Panc1 (cell line): Measurements from ENCODE around the gene AGXT2. TPM values are rescaled to one million over a fixed set of nuclear protein-coding genes. Genes with fewer than 3 reads are reported as not detected.

ENCODE experiments used
- ATAC-seq: fragments of 200-7000 bp; cut with Tn5 transposase; 2 replicates; pipeline ENCODE4 v1.9.1; 2020; ENCODE audit warnings: mild to moderate bottlenecking, moderate library complexity
- BruUV-seq: library from RNA; stranded (reverse); fragments of 400-500 nt; replicated peaks from 2 replicates; lab custom pipeline; 2021; lab: Mats Ljungman, UMichigan
- CTCF ChIA-PET: fragments of 300-600 bp; sonication (Branson Sonifier 250); formaldehyde crosslinking; loops from one replicate; lab custom pipeline; 2022; ENCODE audit warnings: antibody characterized with exemption; lab: Charles Lee
- POLR2A ChIA-PET: fragments of 300-600 bp; sonication (Branson Sonifier 250); formaldehyde crosslinking; loops from one replicate; lab custom pipeline; 2022; ENCODE audit warnings: antibody characterized with exemption; lab: Charles Lee
- DNase-seq: peaks from one replicate; pipeline ENCODE4 v3.0.0-alpha.2; 2010; ENCODE audit warnings: low read depth, low spot score
- H3K27ac ChIP-seq: 2 replicates; pipeline ENCODE4 v1.5.1; 2011; ENCODE audit warnings: mild to moderate bottlenecking, low read length, inconsistent platforms
- H3K27me3 ChIP-seq: fragments of 200-500 bp; sonication (Bioruptor generic); 2 replicates; pipeline ENCODE4 v1.6.0; 2014; ENCODE audit warnings: low read length, inconsistent platforms; ENCODE audit not compliant: control insufficient read depth, insufficient read depth
- H3K36me3 ChIP-seq: fragments of 200-500 bp; sonication (Bioruptor generic); 2 replicates; pipeline ENCODE4 v1.5.1; 2014; ENCODE audit warnings: inconsistent platforms, mild to moderate bottlenecking, low read length, moderate library complexity; ENCODE audit not compliant: control insufficient read depth, insufficient read depth
- H3K4me1 ChIP-seq: 2 replicates; pipeline ENCODE4 v1.5.1; 2011; ENCODE audit warnings: inconsistent platforms, mild to moderate bottlenecking, low read length, moderate library complexity; ENCODE audit not compliant: control insufficient read depth, insufficient read depth
- H3K4me3 ChIP-seq, 2 experiments: 2 replicates each; pipeline ENCODE4 v1.5.1; 2011 to 2012; ENCODE audit warnings: low read depth in 2 of 2, low read length in 2 of 2, mild to moderate bottlenecking in 2 of 2, inconsistent platforms in 1 of 2, moderate library complexity in 1 of 2
- H3K9me3 ChIP-seq: fragments of 200-500 bp; sonication (Bioruptor generic); 2 replicates; pipeline ENCODE4 v1.5.1; 2014; ENCODE audit warnings: low read depth, mild to moderate bottlenecking, inconsistent platforms, low read length, moderate library complexity; ENCODE audit not compliant: control insufficient read depth, insufficient read depth
- CTCF ChIP-seq: fragments of 450-650 bp; IDR thresholded peaks from 2 replicates; pipeline ENCODE4 v1.5.1; 2017; ENCODE audit warnings: mild to moderate bottlenecking
- POLR2AphosphoS5 ChIP-seq: IDR thresholded peaks from 2 replicates; pipeline ENCODE4 v1.6.1; 2012; ENCODE audit warnings: mild to moderate bottlenecking, low read depth, low read length, moderate library complexity
- REST ChIP-seq, 2 experiments: IDR thresholded peaks; 2 replicates each; pipeline ENCODE4 v1.6.1; 2011 to 2012; ENCODE audit warnings: low read depth in 2 of 2, control low read depth in 1 of 2, low read length in 1 of 2, mild to moderate bottlenecking in 1 of 2, moderate library complexity in 1 of 2; ENCODE audit not compliant: insufficient read depth in 1 of 2
- SIN3A ChIP-seq: IDR thresholded peaks from 2 replicates; pipeline ENCODE4 v1.6.1; 2012; ENCODE audit warnings: low read depth, mild to moderate bottlenecking, low read length, moderate library complexity, borderline replicate concordance; ENCODE audit not compliant: insufficient read depth
- TCF7L2 ChIP-seq: IDR thresholded peaks from 2 replicates; pipeline ENCODE4 v1.6.1; 2011; ENCODE audit warnings: mild to moderate bottlenecking, low read depth, low read length, inconsistent platforms
- in situ Hi-C: cut with HindIII; loops from 2 replicates; pipeline ENCODE4 v1.10.0; 2016; ENCODE audit warnings: low sequenced_read_pairs, low pct_unique_long_range_greater_than_20kb
- intact Hi-C: fragments of 100-400 bp; cut with micrococcal nuclease; formaldehyde crosslinking; loops from one replicate; pipeline ENCODE4 v1.10.0; 2022; ENCODE audit not compliant: unreplicated experiment
- total RNA-seq: library from RNA; stranded (reverse); gene quantifications from one replicate; pipeline ENCODE4 v1.2.1, GENCODE V29; 2021; ENCODE audit not compliant: unreplicated experiment

AGXT2 gene
- total RNA-seq, 1 experiment from 2014 or later, result not detected

GRCh38 chr5:35083150-35083549, 35.4 kb upstream of the AGXT2 start:
- in situ Hi-C loops, result no loop called here
- intact Hi-C loops, result no loop called here

GRCh38 chr5:35082530-35082929, 34.8 kb upstream of the AGXT2 start:
- Histone ChIP-seq H3K4me1 (no peaks in the 10 kb centered on the region), H3K4me3 (no peak overlapping the region), H3K9me3 (no peaks in the 10 kb centered on the region), H3K27me3 (no peaks in the 10 kb centered on the region), H3K36me3 (no peaks in the 10 kb centered on the region), H3K27ac (no peak overlapping the region)
- no TSS peak for BruUV-seq
- ATAC-seq (no peak), DNase-seq (no peak)
- TF ChIP-seq TCF7L2, result no peak
- TF ChIP-seq POLR2AphosphoS5, result no peak
- in situ Hi-C loops, result no loop called here
- intact Hi-C loops, result no loop called here
- POLR2A ChIA-PET, result no interaction called here
- CTCF ChIA-PET, result no interaction called here

More at GRCh38 chr5:35083150-35083549, 35.4 kb upstream of the AGXT2 start:
- no peak overlapping the region for H3K27ac ChIP-seq
- TF ChIP-seq REST (IDR thresholded peaks at IDR 0.05; ENCODE audit: insufficient read depth in 1 of 2, low read depth in 2 of 2, low read length in 1 of 2) (no peak), CTCF (no peak), TCF7L2 (no peak), SIN3A (no peak), POLR2AphosphoS5 (no peak)
- BruUV-seq, result no TSS peak
- H3K4me3 ChIP-seq, result no peak overlapping the region
- ATAC-seq (no peak), DNase-seq (no peak)
- no peaks in the 10 kb centered on the region for H3K4me1 ChIP-seq
- no peaks in the 10 kb centered on the region for H3K36me3 ChIP-seq
- H3K9me3 ChIP-seq, result no peaks in the 10 kb centered on the region
- CTCF ChIA-PET, result no interaction called here
- H3K27me3 ChIP-seq, result no peaks in the 10 kb centered on the region
- POLR2A ChIA-PET, result no interaction called here

- ChIA-PET POLR2A (no interaction called here), CTCF (no interaction called here)
- H3K36me3 ChIP-seq, result no peaks in the 10 kb centered on the region
- H3K4me1 ChIP-seq, result no peaks in the 10 kb centered on the region
- no peaks in the 10 kb centered on the region for H3K27me3 ChIP-seq
- H3K27ac ChIP-seq, result no peak overlapping the region
- H3K9me3 ChIP-seq, result no peaks in the 10 kb centered on the region
- DNase-seq, result no peak
- in situ Hi-C loops, result no loop called here
- TF ChIP-seq POLR2AphosphoS5 (no peak), TCF7L2 (no peak), SIN3A (no peak), CTCF (no peak), REST (IDR thresholded peaks at IDR 0.05; ENCODE audit: insufficient read depth in 1 of 2, low read depth in 2 of 2, low read length in 1 of 2) (no peak)
- intact Hi-C loops, result no loop called here
- H3K4me3 ChIP-seq, result no peak overlapping the region
- BruUV-seq, result no TSS peak
- no peak for ATAC-seq
Measured at GRCh38 chr5:35081134-35081533, 33.4 kb upstream of the AGXT2 start.
